Measurements from ENCODE around the gene HABP4.
"Not testable (repeated sequence)": the region's sequence is repeated elsewhere in the genome, so short reads cannot be mapped to it uniquely, and the experiment has no call there.

HABP4 gene

DNA sequence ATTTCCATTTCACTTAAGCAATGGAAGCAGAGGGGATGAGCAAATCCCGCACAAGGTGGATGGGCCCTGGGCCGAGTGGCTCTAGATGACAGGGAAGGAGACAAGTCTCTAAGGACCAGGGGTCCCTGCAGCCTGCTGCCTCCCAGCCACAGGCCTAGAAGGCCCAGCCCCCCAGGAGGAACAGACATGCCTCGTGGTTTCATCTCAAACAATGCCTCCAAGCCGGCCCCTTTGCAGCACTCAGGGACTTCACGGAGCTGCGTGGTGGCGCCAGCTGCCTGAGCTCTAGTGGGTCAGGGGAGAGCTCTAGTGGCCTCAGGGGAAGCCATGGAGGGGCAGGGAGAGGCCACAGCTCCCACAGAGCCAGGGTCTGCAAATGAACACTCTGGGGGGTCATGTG, 48.8 kb downstream of the HABP4 start:
- Histone ChIP-seq H3K9me3 (no peaks in the 10 kb centered on the region), H3K36me3 (no peaks in the 10 kb centered on the region), H3K27ac (no peak overlapping the region), H3K4me3 (ENCODE audit: low read depth in 1 of 2, low read length in 1 of 2) (no peak overlapping the region), H3K4me1 (ENCODE audit: control insufficient read depth in 1 of 2, insufficient read depth in 1 of 2, low read depth in 1 of 2, low read length in 1 of 2) (no peaks in the 10 kb centered on the region), H3K27me3 (no peaks in the 10 kb centered on the region)
- TF ChIP-seq, protein P1, sequence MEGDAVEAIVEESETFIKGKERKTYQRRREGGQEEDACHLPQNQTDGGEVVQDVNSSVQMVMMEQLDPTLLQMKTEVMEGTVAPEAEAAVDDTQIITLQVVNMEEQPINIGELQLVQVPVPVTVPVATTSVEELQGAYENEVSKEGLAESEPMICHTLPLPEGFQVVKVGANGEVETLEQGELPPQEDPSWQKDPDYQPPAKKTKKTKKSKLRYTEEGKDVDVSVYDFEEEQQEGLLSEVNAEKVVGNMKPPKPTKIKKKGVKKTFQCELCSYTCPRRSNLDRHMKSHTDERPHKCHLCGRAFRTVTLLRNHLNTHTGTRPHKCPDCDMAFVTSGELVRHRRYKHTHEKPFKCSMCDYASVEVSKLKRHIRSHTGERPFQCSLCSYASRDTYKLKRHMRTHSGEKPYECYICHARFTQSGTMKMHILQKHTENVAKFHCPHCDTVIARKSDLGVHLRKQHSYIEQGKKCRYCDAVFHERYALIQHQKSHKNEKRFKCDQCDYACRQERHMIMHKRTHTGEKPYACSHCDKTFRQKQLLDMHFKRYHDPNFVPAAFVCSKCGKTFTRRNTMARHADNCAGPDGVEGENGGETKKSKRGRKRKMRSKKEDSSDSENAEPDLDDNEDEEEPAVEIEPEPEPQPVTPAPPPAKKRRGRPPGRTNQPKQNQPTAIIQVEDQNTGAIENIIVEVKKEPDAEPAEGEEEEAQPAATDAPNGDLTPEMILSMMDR (IDR thresholded peaks at IDR 0.05): no peak

DNA sequence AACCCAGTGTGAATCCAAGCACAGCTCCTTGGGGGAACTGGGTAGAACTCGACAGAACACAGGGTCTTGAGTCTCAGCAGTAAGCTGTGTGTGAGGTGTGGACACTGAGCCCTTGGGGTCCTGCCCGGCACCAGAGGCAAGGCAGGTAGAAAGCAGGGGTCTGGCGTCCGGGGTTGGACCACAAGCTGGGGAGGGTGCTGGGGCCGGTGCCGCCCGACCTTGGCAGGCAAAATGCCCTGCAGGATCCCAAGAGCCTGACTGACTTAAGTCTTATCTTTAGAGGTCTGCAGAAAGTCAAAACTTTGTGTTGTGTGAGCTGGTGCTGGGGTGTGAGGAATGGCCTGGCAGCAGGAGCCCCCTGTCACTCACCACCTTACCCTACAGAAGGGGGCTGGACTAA, 49.3 kb downstream of the HABP4 start:
- Histone ChIP-seq H3K4me3 (ENCODE audit: low read depth in 1 of 2, low read length in 1 of 2) (no peak overlapping the region), H3K9me3 (no peaks in the 10 kb centered on the region), H3K27ac (no peak overlapping the region), H3K36me3 (peaks cover 3% of the 10 kb centered on the region), H3K27me3 (no peaks in the 10 kb centered on the region), H3K4me1 (ENCODE audit: control insufficient read depth in 1 of 2, insufficient read depth in 1 of 2, low read depth in 1 of 2, low read length in 1 of 2) (no peaks in the 10 kb centered on the region)
- TF ChIP-seq, protein P1 (IDR thresholded peaks at IDR 0.05): no peak

DNA sequence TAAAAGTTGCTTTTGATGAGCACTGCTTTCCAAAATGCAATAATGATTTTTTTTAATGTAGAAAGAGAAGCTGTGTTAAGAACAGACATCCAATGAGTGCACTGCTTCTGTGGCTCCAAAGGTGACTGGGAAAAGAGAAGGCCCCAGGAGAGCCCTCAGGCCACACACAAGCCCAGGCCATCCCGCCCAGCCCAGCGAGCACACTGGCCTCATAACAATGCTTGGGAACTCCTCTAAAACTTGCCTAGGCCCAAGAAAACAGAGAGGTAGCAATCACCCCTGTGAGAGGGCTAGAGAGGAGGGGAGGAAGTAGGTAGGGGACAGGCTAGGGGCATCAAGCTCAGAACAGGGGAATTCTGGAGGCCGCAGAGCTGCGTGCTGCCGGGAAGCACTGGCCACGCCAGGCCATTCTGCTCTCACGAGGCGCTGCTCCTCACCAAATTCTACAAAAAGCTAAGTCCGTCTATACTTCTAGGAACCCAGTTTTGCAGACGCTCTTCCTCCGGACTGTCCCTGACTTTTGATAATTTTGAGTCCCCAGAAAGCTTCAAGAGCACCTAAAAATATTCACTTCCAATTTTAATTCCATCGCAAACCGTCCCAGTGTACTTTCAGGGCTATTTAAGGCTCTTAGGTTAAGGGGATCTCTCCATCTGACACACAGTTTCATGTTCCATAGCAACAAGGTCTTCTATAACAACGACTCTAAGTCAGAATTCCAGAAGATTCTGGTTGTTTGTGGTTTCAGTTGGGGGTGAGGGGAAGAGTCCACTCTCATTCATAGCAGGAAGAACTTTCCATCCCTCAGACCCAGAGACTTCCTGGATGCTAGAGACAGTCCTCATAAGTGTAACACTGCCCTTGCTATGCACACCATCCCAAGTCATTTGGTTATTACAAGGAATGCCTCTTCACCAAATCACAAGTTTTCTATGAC, 51.0 kb downstream of the HABP4 start:
- H3K27ac ChIP-seq: no peak overlapping the region
- no peaks in the 10 kb centered on the region for H3K27me3 ChIP-seq
- TF ChIP-seq, protein P1 (IDR thresholded peaks at IDR 0.05): no peak
- H3K36me3 ChIP-seq: peaks cover 3% of the 10 kb centered on the region
- H3K4me1 ChIP-seq (ENCODE audit: control insufficient read depth in 1 of 2, insufficient read depth in 1 of 2, low read depth in 1 of 2, low read length in 1 of 2): no peaks in the 10 kb centered on the region
- no peaks in the 10 kb centered on the region for H3K9me3 ChIP-seq
- H3K4me3 ChIP-seq (ENCODE audit: low read depth in 1 of 2, low read length in 1 of 2): no peak overlapping the region

DNA sequence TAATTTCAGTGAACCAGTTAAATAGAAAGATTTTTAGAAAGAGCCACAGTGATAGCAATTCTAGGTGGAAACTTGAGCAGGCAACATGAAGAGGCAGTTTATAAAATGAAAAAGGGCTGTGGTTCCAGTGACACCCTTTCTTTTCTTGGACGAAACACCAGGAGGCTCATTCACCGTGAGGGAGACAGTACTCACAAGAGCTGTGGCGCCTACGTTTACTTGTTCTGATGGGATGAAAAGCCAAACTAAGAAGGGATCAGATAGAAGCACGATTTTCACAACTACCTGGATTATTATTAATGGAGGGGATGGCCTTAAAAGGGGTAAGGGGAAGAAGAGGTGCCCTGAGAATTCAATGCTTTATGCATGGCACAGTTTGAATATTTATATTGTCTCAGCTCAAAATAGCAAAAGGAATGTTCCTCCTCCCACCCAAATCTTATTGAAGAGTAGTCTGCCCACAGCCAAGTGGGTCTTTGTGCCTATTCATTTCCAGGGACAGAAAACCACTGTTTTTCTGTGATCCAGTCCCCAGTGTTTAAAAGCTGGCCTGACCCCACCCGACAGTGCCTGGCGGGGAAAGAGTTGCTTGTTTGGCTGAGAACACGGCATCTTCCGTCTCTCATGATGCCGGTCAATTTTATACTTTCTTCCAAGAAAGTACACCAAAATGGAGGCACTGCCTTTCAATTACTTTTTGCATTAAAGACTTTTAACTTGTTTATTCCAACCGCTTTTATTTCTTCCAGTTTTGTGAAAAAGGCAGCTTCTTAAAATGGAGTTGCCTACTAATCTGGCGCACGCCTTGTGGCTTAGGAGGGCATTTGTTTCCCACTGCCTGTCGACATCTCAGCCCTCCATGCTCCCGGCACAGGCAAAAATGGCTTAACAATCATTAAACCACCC, 51.9 kb downstream of the HABP4 start:
- no peaks in the 10 kb centered on the region for H3K27me3 ChIP-seq
- H3K4me3 ChIP-seq (ENCODE audit: low read depth in 1 of 2, low read length in 1 of 2): no peak overlapping the region
- H3K9me3 ChIP-seq: no peaks in the 10 kb centered on the region
- H3K36me3 ChIP-seq: peaks cover 3% of the 10 kb centered on the region
- TF ChIP-seq, protein P1 (IDR thresholded peaks at IDR 0.05): no peak
- no peaks in the 10 kb centered on the region for H3K4me1 ChIP-seq (ENCODE audit: control insufficient read depth in 1 of 2, insufficient read depth in 1 of 2, low read depth in 1 of 2, low read length in 1 of 2)
- H3K27ac ChIP-seq: no peak overlapping the region

DNA sequence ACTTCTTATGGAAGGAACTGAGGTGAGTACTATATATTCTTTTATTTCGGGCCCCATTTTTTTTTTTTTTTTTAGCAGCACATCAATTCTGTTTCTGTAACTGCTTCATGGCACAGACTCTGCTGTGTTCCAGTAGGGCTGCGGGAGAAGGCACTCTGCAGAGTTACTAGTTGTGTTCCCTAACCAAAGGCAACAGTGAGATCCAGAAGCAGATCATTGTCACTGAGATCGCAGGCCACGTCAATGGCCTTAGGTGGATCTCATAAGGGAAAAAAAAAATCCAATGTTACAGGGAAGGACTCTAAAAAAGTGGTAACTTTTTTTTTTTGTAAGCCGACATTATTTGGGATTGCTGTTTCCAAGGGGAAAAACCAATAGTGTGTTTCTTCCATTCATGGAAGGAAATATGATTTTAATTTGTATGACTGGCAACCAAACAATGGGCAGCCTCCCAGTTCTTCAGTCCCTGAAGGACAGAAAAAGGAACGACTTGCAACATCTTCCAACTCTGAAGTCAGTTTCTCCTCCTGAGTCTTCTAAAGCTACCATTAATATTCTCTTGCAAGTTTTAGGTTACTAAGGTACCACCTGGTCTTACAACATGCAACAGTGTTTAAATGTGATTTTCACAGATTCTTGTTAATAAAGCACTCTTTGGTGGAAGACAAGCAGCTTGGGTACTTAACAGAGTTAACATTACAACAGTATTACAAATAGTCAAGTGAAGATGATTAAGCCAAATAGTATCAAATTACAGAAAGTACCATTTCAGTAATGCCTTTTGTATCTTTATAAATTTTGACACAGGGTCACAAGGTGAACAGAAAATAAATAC, 52.8 kb downstream of the HABP4 start:
- Histone ChIP-seq H3K4me3 (ENCODE audit: low read depth in 1 of 2, low read length in 1 of 2) (no peak overlapping the region), H3K36me3 (peaks cover 3% of the 10 kb centered on the region), H3K27ac (no peak overlapping the region), H3K9me3 (no peaks in the 10 kb centered on the region), H3K27me3 (no peaks in the 10 kb centered on the region), H3K4me1 (ENCODE audit: control insufficient read depth in 1 of 2, insufficient read depth in 1 of 2, low read depth in 1 of 2, low read length in 1 of 2) (no peaks in the 10 kb centered on the region)
- TF ChIP-seq, protein P1 (IDR thresholded peaks at IDR 0.05): no peak

DNA sequence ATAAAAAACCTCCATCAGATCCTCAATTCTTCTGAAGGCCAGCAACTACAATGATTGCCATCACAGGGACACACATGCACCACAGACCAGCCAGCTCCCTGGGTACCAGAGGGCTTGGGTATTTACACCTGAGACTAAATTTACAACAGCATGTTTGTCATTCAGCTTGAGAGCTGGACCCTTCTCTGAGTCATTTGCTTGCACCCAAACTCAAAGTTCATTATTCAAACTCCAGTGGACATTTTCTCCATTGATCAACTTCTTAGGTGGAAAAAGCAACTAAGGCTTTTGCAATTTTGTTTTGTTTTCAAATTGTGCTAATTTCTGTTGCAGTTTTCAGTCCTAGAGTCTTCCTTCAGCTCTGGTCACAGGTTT, 53.4 kb downstream of the HABP4 start:
- not testable (repeated sequence) for H3K36me3 ChIP-seq; H3K4me3 ChIP-seq (ENCODE audit: low read depth in 1 of 2, low read length in 1 of 2); H3K27ac ChIP-seq; H3K9me3 ChIP-seq; H3K27me3 ChIP-seq; H3K4me1 ChIP-seq (ENCODE audit: control insufficient read depth in 1 of 2, insufficient read depth in 1 of 2, low read depth in 1 of 2, low read length in 1 of 2)
